GM21381 (cell line): ENCODE data around the gene POM121L12.

ENCODE experiments used
- ATAC-seq: cut with Tn5 transposase; IDR thresholded peaks from one replicate; pipeline ENCODE4 v1.9.1; 2021; ENCODE audit warnings: mild to moderate bottlenecking, moderate library complexity; ENCODE audit not compliant: unreplicated experiment

The POM121L12 gene

DNA sequence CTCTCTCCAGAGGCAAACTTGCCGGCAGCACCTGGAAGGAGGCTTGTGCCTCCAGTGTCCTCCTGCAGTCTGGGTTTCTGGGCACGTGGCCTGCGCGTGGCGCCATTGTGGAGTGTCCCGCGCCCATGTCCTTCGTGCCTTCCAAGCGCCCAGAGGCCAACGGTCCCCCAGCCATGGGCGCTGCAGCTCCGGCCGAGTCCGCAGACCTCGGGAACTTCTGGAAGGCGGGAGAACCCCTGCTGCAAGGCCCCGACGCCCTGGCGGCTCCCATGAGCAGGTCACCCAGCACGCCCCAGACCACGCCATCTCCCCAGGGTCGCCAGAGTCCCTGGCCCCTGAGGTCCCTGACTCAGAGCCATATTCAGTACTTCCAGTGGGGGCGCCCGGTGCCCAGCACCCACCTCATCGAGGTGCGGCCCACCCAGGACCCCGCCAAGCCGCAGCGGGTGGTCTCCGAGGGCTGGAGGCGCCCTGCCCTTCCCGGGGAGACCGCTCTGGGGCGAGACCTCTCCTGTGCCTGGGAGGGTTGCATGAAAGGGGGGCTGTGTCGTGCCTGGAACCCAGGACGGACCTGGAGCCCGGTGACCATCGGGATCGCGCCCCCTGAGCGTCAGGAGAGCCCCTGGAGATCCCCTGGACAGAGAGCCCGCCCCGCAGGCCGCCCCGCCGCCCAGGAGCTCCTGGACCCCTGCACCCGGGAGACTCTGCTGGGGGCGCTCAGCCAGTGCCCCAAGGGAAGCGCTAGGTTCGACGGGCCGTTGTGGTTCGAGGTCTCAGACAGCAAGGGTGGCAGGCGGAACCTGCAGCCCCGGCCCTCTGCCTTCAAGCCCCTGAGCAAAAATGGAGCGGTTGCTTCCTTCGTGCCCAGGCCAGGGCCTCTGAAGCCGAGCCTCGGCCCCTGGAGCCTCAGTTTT lies at the start of gene POM121L12:
POM121L12 (plus strand) TSS at position 135 of the 914 bp plus-strand sequence; CDS start at position 174, 39 bp downstream.
- no peak for ATAC-seq

DNA sequence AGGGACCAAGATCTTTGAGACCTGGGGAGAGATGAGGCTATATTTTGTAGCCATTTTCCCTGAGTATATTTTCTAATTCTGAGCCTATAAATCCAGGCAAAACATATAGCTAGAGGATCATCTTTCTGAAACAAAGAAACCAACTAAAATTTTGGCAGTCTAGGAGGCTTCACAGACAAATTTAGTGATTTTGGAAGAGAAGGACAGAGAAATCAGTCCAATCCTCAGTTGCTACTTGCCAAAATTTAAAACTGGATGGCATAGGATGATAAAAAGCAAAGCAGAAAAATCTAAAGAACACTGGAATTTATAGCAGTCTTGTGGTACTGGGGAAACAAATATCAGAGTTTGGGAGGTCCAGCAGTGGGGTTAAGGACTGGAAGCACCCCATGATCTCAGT lies 43.4 kb upstream of the POM121L12 start:
- ATAC-seq: no peak

DNA sequence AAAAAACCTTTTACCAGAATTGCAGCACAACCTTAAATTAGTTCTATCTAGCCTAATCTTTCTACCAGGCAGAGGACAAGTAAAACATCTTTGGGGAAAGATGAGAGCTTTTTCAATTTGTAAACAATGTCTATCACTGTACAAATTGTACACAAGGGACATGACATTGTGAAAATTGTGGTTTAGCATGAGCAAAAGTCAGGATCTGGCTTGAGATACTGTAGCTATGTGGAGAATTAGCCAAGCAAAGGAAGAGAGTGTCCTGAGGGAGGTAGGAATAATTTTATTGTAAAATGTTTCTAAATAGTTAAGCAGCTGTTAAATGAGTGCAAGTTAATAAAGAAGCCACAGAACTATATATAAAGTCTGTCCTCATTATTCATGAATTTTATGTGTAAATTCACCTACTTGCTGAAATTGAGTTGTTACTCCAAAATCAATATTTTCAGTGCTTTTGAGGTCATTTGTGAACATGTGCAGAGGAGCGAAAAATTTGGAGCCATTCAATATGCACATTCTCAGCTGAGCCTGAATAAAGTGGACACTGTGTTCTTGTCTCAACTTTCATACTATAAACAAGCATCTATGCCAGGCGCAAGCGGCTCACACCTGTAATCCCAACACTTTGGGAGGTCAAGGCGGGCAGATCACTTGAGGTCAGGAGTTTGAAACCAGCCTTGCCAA lies 42.8 kb upstream of the POM121L12 start:
- ATAC-seq: no peak

DNA sequence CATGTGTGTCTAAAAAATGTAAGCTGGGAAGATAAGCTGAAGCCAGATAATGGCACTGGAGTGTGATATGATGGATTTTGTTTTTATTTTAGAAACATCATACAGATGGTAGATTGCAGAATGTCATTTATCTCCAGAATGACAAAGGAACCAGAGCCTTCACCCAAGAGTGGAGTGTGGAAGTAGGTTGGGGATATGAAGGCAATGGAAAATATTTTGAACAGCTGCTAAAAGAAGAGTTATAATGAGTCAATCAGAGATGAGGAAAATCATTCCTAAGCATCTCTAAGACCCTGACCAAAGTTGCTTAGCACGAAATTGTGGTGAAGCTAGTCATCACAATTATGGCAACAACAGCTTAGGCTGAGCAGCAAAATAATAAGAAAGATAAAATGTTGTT lies 39.8 kb upstream of the POM121L12 start:
- no peak for ATAC-seq

DNA sequence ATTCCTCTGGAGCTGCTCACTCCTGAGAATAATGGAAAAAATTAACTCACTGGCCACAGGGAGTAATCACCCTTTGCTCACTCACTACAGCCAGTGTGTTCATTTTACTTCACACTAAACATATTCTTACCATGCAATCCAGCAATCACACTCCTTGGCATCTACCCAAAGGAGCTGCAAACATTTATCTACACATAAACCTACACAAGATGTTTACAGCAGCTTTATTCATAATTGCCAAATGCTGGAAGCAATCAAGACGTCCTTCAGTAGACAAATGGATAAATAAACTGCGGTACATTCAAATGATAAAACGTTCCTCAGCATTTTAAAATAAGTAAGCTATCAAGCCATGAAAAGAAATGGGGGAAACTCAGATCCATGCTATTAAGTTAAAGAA lies 34.2 kb upstream of the POM121L12 start:
- ATAC-seq: no peak

DNA sequence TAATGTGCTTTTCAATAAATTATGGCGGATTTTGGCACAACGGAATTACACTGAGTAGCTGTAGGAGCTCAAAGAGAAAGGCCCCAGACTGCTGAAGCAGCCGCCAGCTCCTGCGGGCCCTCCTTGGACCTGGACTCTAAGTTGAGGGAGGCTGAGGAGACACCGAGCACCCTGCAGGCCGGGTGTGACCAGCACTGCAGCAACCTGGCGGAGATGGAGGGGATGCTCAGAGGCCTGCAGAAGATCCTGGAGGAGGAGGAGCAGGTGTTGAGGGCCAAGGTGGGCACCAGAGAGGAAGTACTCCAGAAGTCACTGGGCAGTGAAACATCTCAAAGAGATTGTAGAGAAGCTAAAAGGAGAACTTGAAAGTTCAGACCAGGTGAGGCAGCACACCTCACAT lies 33.0 kb upstream of the POM121L12 start:
- no peak for ATAC-seq

DNA sequence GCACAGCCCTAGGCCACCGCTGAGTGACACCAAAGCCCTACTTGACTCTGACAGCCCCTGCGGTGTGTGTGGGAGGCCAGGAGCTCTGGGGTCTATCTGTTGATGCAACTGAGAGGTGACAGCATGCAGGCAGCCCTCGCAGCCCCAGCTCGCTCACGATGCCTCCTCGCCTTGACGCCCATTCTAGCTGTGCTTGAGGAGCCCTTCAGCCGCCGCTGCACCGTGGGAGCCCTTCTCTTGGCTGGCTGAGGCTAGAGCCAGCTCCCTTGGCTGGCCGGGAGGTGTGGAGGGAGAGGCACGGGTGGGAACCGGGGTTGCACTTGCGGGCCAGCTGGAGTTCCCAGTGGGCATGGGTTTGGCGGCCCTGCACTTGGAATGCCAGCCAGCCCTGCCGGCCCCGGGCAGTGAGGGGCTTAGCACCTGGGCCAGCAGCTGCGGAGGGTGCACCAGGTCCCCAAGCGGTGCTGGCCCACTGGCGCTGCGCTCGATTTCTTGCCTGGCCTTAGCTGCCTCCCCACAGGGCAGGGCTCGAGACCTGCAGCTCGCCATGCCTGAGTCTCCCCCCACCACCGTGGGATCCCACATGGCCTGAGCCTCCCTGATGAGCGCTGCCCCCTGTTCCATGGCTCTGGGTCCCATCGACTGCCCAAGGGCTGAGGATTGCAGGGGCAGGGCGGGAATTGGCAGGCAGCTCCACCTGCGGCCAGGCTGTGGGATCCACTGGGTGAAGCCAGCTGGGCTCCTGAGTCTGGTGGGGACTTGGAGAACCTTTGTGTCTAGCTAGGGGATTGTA lies 31.6 kb upstream of the POM121L12 start:
- ATAC-seq: no peak

DNA sequence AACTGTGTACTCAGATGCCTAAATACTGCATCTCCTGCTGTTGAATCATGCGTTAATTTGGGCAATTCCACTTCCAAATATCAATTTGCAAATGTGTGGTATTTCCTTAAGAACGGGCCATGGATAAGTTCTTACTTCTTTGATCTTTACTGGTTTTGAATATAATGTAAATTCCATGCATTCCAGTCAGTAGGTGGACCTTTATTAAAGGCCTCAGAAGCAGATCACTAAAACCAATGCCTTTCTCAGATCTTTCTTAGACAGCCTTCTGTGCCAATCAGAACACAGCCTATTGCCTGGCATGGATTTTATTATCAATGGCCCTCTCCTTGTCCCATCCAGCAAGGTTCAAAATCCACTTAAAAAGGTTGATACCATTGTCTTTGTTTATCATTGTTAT lies 21.5 kb upstream of the POM121L12 start:
- ATAC-seq: no peak

DNA sequence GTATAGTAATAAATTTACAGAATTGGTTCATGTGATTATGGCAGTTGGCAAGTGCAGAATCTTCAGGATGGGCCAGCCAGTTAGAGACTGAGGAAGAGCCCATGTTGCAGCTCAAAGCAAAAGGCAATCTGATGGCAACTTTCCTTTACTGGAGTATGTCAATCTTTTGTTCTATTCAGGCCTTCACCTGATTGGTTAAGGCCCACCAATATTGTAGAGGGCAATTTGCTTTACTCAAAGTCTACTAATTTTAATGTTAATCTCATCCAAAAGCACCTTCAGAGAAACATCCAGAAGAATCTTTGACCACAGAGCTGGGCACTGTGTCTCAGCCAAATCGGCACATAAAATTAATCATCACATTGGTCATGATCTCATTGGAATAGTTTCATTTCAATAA lies 20.0 kb upstream of the POM121L12 start:
- no peak for ATAC-seq

DNA sequence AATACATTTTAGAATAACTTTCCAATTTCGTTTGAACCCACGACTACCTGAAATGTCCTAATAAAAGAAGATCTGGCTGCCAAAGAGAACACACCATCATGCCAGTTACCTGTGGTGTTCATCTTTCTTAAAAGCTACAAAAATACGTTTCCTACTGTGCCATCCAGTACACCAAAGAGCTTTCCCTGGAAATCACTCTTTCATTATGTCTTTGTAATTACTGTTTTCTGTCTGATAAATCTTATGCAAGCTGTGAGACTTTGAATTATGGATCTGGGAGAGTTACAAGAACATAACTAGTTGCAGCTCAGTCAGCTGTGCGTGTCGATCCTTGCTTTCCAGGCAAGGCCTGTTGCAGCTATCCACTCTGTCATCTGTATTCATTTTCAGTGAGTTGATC lies 12.5 kb upstream of the POM121L12 start:
- no peak for ATAC-seq

DNA sequence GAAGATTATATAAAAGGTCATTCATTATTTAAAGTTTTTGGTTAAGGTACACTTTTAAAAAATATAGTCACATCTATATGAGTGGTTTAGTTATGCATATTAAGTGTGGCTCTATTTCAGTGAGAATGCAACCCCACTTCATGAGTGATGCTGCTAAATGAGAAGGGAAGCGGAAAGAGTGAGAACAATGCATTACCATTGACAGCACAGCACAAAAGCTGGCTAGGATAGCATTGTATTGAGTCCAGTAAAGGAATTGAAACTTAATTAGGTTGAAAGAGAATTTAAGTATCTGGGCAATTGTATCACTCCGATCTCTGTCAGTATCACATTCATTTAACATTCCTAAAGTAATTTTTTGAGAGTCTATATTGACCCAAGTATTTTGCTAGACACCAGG lies 13.2 kb downstream of the POM121L12 start:
- no peak for ATAC-seq

DNA sequence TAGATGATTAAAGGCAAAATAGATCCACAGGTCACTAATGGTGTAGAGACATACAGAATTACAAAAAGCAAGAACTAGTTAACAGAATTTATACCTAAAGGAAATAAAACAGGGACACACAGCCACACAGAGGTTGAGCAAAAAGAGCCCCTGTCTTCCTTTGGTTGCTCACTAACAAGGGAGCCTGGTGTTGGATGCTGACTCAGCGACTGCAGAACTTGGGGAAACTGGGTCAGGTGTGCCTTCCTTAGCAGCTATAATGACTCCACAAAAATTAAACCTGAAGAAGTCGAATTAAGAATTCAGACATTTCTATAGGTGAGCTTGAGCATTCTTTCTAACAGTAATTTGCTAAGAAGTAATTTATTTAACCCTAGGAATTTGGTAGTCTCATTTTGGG lies 15.0 kb downstream of the POM121L12 start:
- ATAC-seq: no peak

DNA sequence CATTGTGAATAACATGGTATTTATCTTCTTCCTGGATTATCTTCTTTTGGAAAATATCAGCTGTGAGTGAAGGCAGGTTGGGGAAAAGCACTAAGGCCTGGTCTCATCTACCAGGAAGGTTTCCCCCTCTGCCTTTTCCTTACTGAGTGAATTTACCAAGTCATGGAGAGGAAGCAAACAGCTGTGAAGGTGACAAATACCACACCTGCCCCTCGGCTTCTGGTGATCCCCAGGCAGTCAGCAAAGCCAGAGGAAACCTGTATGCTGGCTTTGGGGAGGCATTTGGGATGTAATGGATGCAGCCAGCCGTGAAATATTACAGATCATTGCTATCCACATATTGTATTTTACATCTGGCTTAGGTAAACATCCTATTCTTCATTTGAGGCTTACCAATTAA lies 24.2 kb downstream of the POM121L12 start:
- no peak for ATAC-seq

DNA sequence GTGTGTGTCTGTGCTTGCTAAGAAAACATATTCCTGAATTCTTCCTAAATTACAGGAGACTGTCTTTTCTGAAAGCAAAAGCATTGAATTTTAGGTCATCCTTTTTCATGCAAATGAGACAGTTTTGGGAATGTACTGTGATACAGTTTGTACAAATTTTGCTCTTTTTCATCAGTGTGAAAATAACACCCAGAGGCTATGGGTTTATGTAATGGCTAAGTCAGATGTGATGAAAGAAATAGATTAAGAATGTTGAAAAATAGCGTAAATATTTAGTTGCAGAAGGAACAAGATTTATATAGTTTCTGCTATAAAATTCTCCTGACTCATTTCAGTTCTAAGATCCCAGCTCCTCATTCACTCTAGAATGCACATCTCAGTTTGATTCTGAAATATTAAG lies 24.6 kb downstream of the POM121L12 start:
- ATAC-seq: no peak

DNA sequence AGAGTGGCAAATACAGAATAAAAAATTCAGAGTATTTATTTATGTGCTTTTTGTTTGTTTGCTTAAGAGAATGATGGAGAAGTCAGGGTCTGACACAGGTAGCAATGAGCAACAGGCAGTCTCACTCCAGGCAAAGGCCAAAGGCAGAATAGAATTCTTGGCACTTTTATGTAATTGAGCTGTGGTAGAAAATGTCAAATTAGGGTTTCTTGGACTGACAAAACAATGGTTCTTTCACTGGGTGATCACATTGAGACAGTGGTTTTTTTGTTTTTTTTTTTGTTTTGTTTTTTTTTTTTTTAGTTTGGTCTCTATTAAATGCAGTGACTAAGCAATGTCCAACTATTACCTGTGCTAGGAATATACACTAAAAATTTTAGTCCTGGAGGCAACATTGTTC lies 27.4 kb downstream of the POM121L12 start:
- ATAC-seq: no peak

DNA sequence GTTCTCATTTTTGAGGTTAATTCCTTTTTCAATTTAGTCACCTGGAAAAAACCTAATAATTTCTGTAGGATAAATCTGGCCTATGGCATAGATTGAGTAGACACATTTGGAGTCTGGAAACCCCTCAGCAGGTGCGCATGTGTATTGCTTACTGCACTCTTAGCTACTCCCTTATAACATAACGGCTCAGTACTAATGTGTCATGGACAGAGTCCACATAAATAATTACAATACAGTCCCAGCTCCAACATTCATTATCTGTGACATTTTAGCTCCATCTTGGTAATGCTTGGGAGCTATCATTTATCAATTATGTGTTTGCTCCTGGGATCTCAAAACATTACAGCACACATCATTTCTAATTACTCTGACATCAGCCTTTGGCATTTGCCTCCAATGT lies 33.2 kb downstream of the POM121L12 start:
- ATAC-seq: no peak

DNA sequence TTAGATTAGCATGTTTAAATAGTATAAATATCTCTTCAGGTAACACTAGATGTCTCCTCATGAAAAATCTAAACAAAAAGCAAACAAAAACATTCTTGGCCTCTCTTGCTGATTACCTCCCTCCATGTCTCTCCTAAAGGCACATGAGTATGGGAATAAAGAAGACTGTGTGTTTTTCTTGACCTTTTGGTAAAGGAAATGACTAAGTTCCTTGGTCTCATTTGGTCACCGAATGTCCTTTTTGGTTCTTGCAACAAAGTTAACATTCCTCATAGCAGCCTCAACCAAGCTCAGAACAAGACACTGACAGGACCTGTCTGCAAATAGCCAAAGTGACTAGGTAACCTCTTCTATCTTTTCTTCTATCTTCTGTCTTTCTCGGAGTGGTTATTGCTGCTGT lies 35.5 kb downstream of the POM121L12 start:
- no peak for ATAC-seq
